Upper lobe of left lung (tissue), 6 donors: ENCODE data around the gene IFT43. TPM values are rescaled to one million over a fixed set of nuclear protein-coding genes. Genes with fewer than 3 reads are reported as not detected.

Source experiments
- ATAC-seq, 2 donors: fragments of 200-7000 bp; cut with Tn5 transposase; one replicate each; pipeline ENCODE4 v1.9.1; 2022; ENCODE audit warnings: mild to moderate bottlenecking in 2 of 2, moderate library complexity in 2 of 2; ENCODE audit not compliant: low FRiP score in 2 of 2
- DNase-seq, 2 donors: peaks; one replicate each; pipeline ENCODE4 v3.0.0-alpha.2; 2019 to 2020
- H3K27ac ChIP-seq, 4 donors: fragments of 200-600 bp; sonication (generic); one replicate each; pipeline ENCODE4 v1.5.1; 2016 to 2019
- H3K27me3 ChIP-seq, 4 donors: fragments of 200-600 bp; sonication (generic); one replicate each; pipeline ENCODE4 v1.5.1; 2017 to 2019
- H3K36me3 ChIP-seq, 4 donors: fragments of 200-600 bp; sonication (generic); one replicate each; pipeline ENCODE4 v1.5.1; 2016 to 2019
- H3K4me1 ChIP-seq, 4 donors: fragments of 200-600 bp; sonication (generic); one replicate each; pipeline ENCODE4 v1.5.1; 2018 to 2019
- H3K4me3 ChIP-seq, 4 donors: fragments of 200-600 bp; sonication (generic); one replicate each; pipeline ENCODE4 v1.5.1; 2017 to 2019; ENCODE audit warnings: mild to moderate bottlenecking in 2 of 4, moderate library complexity in 1 of 4
- H3K9me3 ChIP-seq, 4 donors: fragments of 200-600 bp; sonication (generic); one replicate each; pipeline ENCODE4 v1.5.1; 2018 to 2019
- CTCF ChIP-seq, 6 experiments: fragments of 450-650 bp in 4 of 6; fragments of 200-600 bp in 2 of 6; sonication (generic) in 2 of 6; IDR thresholded peaks; one replicate each; pipeline ENCODE4 v1.5.1; 2016 to 2019; ENCODE audit warnings: antibody characterized with exemption in 6 of 6
- EP300 ChIP-seq, 4 donors: sonication (generic); formaldehyde crosslinking; IDR thresholded peaks; one replicate each; pipeline ENCODE4 v1.5.1; 2017; ENCODE audit warnings: antibody characterized with exemption in 4 of 4, control low read depth in 2 of 4
- POLR2A ChIP-seq, 4 donors: fragments of 450-650 bp; IDR thresholded peaks; one replicate each; pipeline ENCODE4 v1.5.1; 2016 to 2017; ENCODE audit warnings: antibody characterized with exemption in 4 of 4, mild to moderate bottlenecking in 2 of 4
- POLR2AphosphoS5 ChIP-seq, 2 donors: sonication (generic); formaldehyde crosslinking; IDR thresholded peaks; one replicate each; pipeline ENCODE4 v1.5.1; 2017; ENCODE audit warnings: antibody characterized with exemption in 2 of 2
- WGBS, 2 donors: methylation state at CpG; one replicate each; pipeline ENCODE4 v1.1.5; 2017 to 2018; 5-methylcytosine and 5-hydroxymethylcytosine counted together
- total RNA-seq, 6 donors: library from RNA; depleted of rRNA in 4 of 6; stranded (reverse); fragments of >200 nt in 4 of 6; gene quantifications; one replicate each; pipeline versions ENCODE4 v1.1.0 to v1.2.1, GENCODE V29; 2016 to 2021
- donor health status: DM: no; HTN: no; CAD: no; lungs with moderate emphysema.
- donor health status: DM: no; HTN: yes; CAD: no; lungs with severe emphysema.

Gene IFT43
- total RNA-seq, 6 donors from 2014 or later, result 16.0 to 44.4 (median 34.9) TPM

GRCh38 chr14:76067536-76067935 is 82.0 kb downstream of the IFT43 start:
- Histone ChIP-seq H3K27ac (no peak overlapping the region), H3K36me3 (peaks cover 0 to 21% (median 9%) of the 10 kb centered on the region in 4 donors), H3K9me3 (no peaks in the 10 kb centered on the region), H3K4me1 (no peaks in the 10 kb centered on the region), H3K27me3 (no peaks in the 10 kb centered on the region), H3K4me3 (no peak overlapping the region)
- no peak for DNase-seq
- ATAC-seq, result no peak
- WGBS, 2 donors, result 87 to 94% methylated on average over 5 of the region's 5 CpGs
- TF ChIP-seq POLR2AphosphoS5 (IDR thresholded peaks at IDR 0.05) (no peak), EP300 (IDR thresholded peaks at IDR 0.05) (no peak), POLR2A (IDR thresholded peaks at IDR 0.05) (no peak), CTCF (IDR thresholded peaks at IDR 0.05) (no peak)

GRCh38 chr14:76073717-76074116 is 88.2 kb downstream of the IFT43 start:
- no peak for TF ChIP-seq CTCF (IDR thresholded peaks at IDR 0.05)
- TF ChIP-seq POLR2AphosphoS5 (IDR thresholded peaks at IDR 0.05), result no peak
- no peak for TF ChIP-seq EP300 (IDR thresholded peaks at IDR 0.05)
- no peak for TF ChIP-seq POLR2A (IDR thresholded peaks at IDR 0.05)
- Histone ChIP-seq H3K27ac (no peak overlapping the region), H3K9me3 (no peaks in the 10 kb centered on the region), H3K4me3 (no peak overlapping the region), H3K27me3 (no peaks in the 10 kb centered on the region), H3K36me3 (peaks cover 0 to 4% (median 2%) of the 10 kb centered on the region in 4 donors), H3K4me1 (no peaks in the 10 kb centered on the region)
- ATAC-seq (no peak), DNase-seq (no peak)
- 75 to 81% methylated on average over 12 of the region's 12 CpGs for WGBS, 2 donors

- TF ChIP-seq CTCF (IDR thresholded peaks at IDR 0.05) (no peak), EP300 (IDR thresholded peaks at IDR 0.05) (no peak), POLR2A (IDR thresholded peaks at IDR 0.05) (no peak), POLR2AphosphoS5 (IDR thresholded peaks at IDR 0.05) (no peak)
- Histone ChIP-seq H3K4me3 (no peak overlapping the region), H3K9me3 (no peaks in the 10 kb centered on the region), H3K27ac (no peak overlapping the region), H3K27me3 (no peaks in the 10 kb centered on the region), H3K4me1 (no peaks in the 10 kb centered on the region), H3K36me3 (peaks cover 0 to 4% (median 0%) of the 10 kb centered on the region in 4 donors)
- DNase-seq (no peak), ATAC-seq (no peak)
- 86 to 90% methylated on average over 2 of the region's 2 CpGs for WGBS, 2 donors
Observed at GRCh38 chr14:76077340-76077739, 91.8 kb downstream of the IFT43 start.

GRCh38 chr14:76078501-76078900 is 92.9 kb downstream of the IFT43 start:
- TF ChIP-seq CTCF (IDR thresholded peaks at IDR 0.05), result no peak
- TF ChIP-seq POLR2AphosphoS5 (IDR thresholded peaks at IDR 0.05), result no peak
- no peak for TF ChIP-seq POLR2A (IDR thresholded peaks at IDR 0.05)
- TF ChIP-seq EP300 (IDR thresholded peaks at IDR 0.05), result no peak
- Histone ChIP-seq H3K27ac (no peak overlapping the region), H3K4me3 (no peak overlapping the region), H3K4me1 (no peaks in the 10 kb centered on the region), H3K27me3 (no peaks in the 10 kb centered on the region), H3K9me3 (no peaks in the 10 kb centered on the region), H3K36me3 (peaks cover 0 to 12% (median 5%) of the 10 kb centered on the region in 4 donors)
- WGBS, 2 donors, result 93 to 95% methylated on average over 10 of the region's 10 CpGs
- DNase-seq, result no peak
- no peak for ATAC-seq

GRCh38 chr14:76080025-76080424 is 94.5 kb downstream of the IFT43 start:
- no peak for DNase-seq
- Histone ChIP-seq H3K27me3 (no peaks in the 10 kb centered on the region), H3K36me3 (peaks cover 0 to 8% (median 6%) of the 10 kb centered on the region in 4 donors), H3K27ac (no peak overlapping the region), H3K4me3 (no peak overlapping the region), H3K4me1 (no peaks in the 10 kb centered on the region), H3K9me3 (no peaks in the 10 kb centered on the region)
- WGBS, 2 donors, result 68 to 71% methylated on average over 7 to 10 of the region's 10 CpGs
- no peak for TF ChIP-seq CTCF (IDR thresholded peaks at IDR 0.05)
- TF ChIP-seq POLR2AphosphoS5 (IDR thresholded peaks at IDR 0.05), result no peak
- TF ChIP-seq POLR2A (IDR thresholded peaks at IDR 0.05), result no peak
- no peak for TF ChIP-seq EP300 (IDR thresholded peaks at IDR 0.05)
- no peak for ATAC-seq
